ENCODE data around the gene S100PBP.

S100PBP gene

DNA sequence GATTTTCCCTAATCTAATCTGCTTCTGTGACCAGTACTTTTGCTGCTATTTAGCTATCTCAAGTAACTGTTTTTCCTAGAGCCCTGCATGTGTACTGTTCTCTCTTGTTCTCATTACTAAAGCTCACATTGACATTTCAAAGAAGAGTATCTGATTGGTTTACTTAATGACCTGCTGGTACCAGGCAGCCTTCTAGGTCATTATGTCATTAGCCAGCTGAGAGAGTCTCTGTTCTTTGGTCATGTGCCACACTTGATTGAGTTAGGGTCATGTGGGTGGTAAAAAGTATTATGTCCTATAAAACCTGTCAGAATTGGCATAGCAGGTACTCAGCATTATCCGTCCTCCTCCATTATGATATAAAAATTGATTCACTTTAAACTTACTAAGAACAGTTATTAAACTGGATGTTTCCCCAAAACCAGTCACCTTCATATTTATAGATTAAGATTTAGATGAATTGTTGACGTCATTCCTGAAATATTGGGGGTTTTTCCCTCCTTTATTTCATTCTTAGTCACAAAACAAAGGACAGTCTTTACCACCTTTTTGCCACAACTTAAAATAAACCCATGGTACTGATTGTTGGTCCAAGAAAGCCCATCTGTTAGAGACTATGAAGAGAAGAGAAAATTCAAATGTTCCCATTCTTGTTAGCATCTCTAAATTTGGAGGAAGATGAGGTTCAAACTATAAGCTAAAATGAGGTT, 31.1 kb downstream of the S100PBP start:
- TF ChIP-seq, protein P1, sequence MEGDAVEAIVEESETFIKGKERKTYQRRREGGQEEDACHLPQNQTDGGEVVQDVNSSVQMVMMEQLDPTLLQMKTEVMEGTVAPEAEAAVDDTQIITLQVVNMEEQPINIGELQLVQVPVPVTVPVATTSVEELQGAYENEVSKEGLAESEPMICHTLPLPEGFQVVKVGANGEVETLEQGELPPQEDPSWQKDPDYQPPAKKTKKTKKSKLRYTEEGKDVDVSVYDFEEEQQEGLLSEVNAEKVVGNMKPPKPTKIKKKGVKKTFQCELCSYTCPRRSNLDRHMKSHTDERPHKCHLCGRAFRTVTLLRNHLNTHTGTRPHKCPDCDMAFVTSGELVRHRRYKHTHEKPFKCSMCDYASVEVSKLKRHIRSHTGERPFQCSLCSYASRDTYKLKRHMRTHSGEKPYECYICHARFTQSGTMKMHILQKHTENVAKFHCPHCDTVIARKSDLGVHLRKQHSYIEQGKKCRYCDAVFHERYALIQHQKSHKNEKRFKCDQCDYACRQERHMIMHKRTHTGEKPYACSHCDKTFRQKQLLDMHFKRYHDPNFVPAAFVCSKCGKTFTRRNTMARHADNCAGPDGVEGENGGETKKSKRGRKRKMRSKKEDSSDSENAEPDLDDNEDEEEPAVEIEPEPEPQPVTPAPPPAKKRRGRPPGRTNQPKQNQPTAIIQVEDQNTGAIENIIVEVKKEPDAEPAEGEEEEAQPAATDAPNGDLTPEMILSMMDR (conservative IDR thresholded peaks at IDR 0.05), result no peak
- TF ChIP-seq ZFX (IDR thresholded peaks at IDR 0.05), result no peak
- no peak overlapping the region for H3K27ac ChIP-seq

DNA sequence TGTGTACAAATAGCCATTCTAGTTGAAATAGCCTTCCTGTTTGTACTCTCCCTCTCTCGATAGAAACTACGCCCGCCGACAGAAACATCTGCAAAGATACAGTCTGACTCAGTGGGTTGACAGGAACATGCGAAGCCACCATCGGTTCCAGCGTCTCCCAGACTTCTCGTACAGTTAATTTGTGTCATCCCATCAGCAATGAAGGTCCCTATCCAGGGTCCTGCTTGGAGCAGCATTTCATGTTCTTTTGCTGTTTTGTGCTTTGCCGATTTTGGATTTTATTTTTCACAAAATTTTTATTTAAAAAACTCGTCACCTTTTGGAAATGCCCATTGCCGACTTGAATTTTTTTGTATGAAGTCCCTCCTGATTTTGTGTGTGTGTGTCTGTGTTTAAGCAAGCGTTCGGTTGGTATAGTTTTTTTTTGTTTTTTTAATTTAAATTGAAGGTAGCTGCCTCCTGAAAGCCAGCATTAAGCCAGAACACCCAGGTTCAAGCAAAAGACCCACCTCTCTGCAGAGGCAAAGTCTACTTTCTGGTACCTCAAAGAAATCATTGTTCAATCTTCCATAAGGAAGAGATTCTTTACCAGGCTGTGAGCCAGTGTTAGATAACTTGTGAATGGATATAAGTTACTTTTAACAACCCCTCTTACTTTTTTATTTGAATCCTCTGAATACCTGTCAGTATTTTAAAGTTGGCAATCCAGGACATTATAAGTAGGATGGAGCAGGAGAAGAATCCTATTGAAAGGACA, 38.6 kb downstream of the S100PBP start:
- H3K27ac ChIP-seq, result no peak overlapping the region
- TF ChIP-seq ZFX (IDR thresholded peaks at IDR 0.05), result no peak
- TF ChIP-seq, protein P1 (conservative IDR thresholded peaks at IDR 0.05), result no peak

DNA sequence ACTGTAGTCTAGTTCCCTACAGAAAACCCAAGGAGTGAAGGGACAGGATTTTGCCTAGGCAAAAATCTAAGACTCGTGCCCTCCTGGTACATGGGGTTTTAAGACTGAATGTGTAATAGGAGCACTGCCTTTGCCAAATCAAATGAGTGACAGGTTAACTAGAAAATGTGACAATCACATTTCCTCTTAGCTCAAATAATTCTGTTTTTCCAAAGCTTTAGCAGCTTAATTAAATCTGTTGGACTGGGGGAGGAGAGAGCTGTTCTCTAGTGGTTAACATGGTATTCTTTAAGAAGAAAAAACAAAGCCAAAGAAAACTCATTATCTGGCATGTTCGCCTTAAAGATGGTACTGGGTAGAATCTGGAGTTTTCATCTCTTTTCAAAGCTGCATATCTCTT, 40.7 kb downstream of the S100PBP start:
- TF ChIP-seq, protein P1 (conservative IDR thresholded peaks at IDR 0.05), result no peak
- no peak for TF ChIP-seq ZFX (IDR thresholded peaks at IDR 0.05)
- no peak overlapping the region for H3K27ac ChIP-seq

DNA sequence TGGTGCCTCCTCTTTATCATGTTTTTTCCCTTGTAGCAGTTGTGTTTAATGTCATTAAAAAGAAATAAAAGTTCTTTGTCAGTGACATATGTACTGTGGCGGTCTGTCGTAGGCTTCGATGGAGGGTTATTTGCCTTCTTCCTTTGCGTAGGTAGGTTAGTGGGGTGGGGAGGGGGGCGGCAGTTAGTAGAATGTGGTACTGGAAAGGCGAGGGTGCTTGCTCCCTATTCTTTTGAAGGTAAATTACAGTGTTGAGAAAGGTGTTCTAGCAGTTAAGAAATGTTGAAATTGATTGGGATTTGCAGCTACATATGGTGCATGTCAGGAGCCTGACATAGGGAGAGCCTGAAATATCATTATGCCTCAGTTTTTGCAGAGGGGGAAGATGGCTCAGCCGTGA, 41.3 kb downstream of the S100PBP start:
- TF ChIP-seq, protein P1 (conservative IDR thresholded peaks at IDR 0.05), result no peak
- TF ChIP-seq ZFX (IDR thresholded peaks at IDR 0.05), result no peak
- no peak overlapping the region for H3K27ac ChIP-seq

DNA sequence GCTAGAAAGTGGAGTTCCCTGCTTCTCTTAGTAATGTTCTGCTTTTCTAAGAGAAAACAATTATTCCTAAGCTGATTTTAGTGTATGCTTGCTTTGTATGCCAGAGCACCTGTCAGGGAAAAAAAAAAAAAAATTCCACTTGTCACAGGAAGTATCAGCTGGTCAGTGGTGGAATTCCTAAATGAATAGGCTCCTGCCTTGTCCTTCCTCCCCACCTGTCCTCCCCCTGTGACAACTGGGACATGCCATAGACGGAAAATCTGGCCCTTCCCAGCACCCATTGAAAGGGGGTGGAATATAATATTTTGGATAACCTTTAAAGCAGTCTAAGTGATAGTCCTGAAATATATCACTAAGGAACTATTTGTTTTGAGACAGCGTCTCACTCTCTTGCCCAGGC, 42.5 kb downstream of the S100PBP start:
- H3K27ac ChIP-seq, result no peak overlapping the region
- TF ChIP-seq, protein P1 (conservative IDR thresholded peaks at IDR 0.05), result no peak
- no peak for TF ChIP-seq ZFX (IDR thresholded peaks at IDR 0.05)

DNA sequence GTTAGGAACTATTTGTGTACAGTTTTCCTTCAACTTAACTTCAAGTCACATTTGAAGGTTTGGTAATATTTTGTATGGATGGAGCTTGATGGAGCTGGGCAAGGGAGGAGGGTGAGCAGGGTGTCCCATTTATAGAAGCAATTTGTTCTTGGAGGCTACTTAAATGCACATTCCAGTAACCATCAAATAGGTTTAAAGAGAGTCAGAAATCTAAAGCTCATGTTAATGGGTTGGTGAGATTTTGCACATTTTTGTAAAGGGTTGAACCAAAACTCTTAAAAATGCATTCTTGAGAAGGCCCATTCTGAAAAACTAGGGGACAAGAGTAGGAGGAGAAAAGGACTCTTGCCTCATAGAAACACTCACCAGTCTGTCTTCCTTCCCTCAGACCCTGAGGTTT, 43.1 kb downstream of the S100PBP start:
- H3K27ac ChIP-seq, result no peak overlapping the region
- TF ChIP-seq, protein P1 (conservative IDR thresholded peaks at IDR 0.05), result no peak
- no peak for TF ChIP-seq ZFX (IDR thresholded peaks at IDR 0.05)
